Retinal pigment epithelial cell (primary cell): ENCODE data around the gene CAMSAP1.

Experiments used
- DNase-seq: peaks from one replicate; pipeline ENCODE4 v3.0.0-alpha.2; 2010; ENCODE audit warnings: low read depth
- H3K4me3 ChIP-seq: 2 replicates; pipeline ENCODE4 v1.5.1; 2011; ENCODE audit warnings: mild to moderate bottlenecking, low read length, control low read depth, moderate library complexity
- CTCF ChIP-seq: conservative IDR thresholded peaks from 2 replicates; pipeline ENCODE4 v1.5.1; 2011; ENCODE audit warnings: low read depth, low read length, control low read depth, inconsistent platforms

CAMSAP1 gene

GRCh38 chr9:135928074-135928730 lies 20.9 kb upstream of the CAMSAP1 start:
- no peak for DNase-seq
- H3K4me3 ChIP-seq = no peak overlapping the region
- no peak for TF ChIP-seq CTCF

- TF ChIP-seq CTCF = no peak
- DNase-seq = no peak
- H3K4me3 ChIP-seq = no peak overlapping the region
These were observed 20.1 kb upstream of the CAMSAP1 start for GRCh38 chr9:135927195-135928013.

- H3K4me3 ChIP-seq = no peak overlapping the region
- DNase-seq = peak; percentile 45
- TF ChIP-seq CTCF = no peak
These were observed 19.3 kb upstream of the CAMSAP1 start for GRCh38 chr9:135926402-135927194.

GRCh38 chr9:135925496-135926133 lies 18.3 kb upstream of the CAMSAP1 start:
- no peak overlapping the region for H3K4me3 ChIP-seq
- no peak for TF ChIP-seq CTCF
- DNase-seq = no peak

GRCh38 chr9:135924628-135925338 lies 17.4 kb upstream of the CAMSAP1 start:
- H3K4me3 ChIP-seq = no peak overlapping the region
- DNase-seq = no peak
- no peak for TF ChIP-seq CTCF

GRCh38 chr9:135923508-135923907 lies 16.2 kb upstream of the CAMSAP1 start:
- no peak overlapping the region for H3K4me3 ChIP-seq
- no peak for TF ChIP-seq CTCF
- no peak for DNase-seq
